ENCODE data around the gene OR51V1.
"Not testable (repeated sequence)": the region's sequence is repeated elsewhere in the genome, so short reads cannot be mapped to it uniquely, and the experiment has no call there.

The OR51V1 gene

GRCh38 chr11:5161045-5161444 is 39.4 kb downstream of the OR51V1 start:
- DNase-seq, result not testable (repeated sequence)

- DNase-seq, result not testable (repeated sequence)
Measured at GRCh38 chr11:5160217-5160616, 40.3 kb downstream of the OR51V1 start.

DNA sequence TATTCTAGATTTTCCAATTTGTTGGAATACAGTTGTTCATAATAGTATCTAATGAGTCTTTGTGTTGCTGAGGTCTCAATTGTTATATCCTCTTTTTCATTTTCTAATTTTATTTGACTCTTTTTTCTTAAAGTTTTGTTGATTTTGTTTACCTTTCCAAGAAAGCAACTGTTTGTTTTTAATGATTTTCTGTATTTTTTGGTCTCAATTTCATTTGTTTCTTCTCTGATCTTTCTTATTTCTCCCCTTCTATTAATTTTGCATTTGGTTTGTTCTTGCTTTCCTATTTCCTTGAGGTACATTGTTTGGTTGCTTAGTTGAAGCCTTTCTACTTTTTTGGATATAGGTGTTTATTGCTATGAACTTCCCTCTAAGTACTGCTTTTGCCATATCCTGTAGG is 40.7 kb downstream of the OR51V1 start:
- DNase-seq, result no peak

DNA sequence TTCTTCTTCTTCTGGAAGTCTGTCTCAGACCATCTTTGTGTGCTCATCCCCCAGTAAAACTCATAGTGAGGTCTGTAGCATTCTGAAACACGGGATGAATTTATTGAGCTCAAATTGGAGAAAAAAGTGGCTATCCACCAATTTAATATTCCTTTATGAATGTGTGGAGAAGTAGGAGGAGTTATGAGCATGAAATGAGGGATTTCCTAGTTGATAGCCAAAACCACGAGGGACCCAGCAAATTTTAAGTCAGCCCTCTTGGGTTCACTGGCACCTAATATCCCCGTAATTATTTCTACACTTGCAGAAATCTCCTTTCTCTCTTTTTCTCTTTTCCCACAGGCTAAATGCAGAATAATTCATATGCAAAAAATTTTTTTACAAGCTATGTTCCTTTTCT is 45.8 kb downstream of the OR51V1 start, which contains the start of gene OR52A1:
OR52A1 (minus strand) TSS at position 101 of the 400 bp plus-strand sequence. CDS start 2,388 bp downstream, outside the sequence.
- no peak for DNase-seq

DNA sequence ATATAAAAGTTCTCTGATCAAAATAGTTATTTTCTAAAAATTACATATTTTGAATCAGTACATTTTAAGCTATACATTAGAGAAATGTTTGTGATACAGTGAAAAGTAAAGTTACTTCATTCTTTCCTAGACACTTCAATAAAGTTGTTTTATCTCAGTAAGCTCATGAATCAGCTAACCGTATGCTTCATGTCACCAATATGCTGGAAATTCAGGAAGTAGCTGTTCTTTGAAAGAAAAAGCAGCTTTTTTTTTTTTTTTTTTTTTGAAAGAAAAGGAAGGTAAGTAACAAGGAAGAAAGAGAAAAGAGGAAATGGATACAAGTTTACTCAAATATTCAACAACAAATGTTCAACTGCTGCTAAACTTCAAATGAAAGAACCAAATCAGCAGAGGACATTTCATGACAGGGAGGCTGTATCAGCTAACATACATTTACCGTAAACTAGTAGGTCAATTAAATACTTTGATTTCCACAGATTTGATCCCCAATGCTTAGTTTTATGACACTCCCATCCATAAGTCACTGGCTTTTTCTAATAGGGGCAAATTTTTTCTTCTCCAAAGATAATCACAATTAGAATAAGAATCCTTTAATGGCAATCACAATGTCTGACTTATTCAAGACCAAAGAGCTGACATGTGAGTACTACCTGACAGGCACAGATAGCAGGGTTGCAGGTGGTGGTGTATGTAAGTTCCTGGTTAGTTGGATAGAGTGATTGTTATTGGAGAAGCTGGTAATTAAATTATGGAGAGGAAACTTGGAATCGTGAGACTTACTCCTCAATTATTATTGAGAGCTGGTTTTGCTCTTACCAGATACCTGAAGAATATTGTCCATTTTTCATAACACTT is 46.7 kb downstream of the OR51V1 start:
- DNase-seq, result no peak

DNA sequence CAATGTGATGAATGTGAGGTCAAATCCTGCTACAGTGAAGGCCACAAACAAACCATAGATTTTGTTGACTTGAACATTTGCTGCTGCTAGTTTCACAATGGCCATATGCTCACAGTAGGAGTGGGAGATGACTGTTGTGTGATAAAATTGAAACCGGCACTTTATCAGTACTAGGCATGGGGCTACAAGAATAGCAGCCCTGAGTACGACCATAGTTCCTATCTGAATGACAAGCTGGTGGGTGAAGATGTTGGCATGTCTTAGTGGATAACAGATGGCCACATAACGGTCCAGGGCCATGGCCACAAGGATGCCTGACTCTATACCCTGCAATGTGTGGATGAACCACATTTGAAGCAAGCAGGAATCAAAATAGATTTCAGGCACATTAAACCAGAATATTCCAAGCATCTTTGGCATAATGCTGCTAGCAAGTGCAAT is 48.7 kb downstream of the OR51V1 start:
- no peak for DNase-seq

Data from activated CD4-positive, alpha-beta T cell treated with anti-CD3 and anti-CD28 coated beads, Interleukin-2, amount 50 U/mL, for 1 hour (primary cell).